Activated T-cell treated with anti-CD3 and anti-CD28 coated beads for 48 hours (primary cell): Measurements from ENCODE around the gene TRIO.

Experiments used
- DNase-seq: peaks from one replicate; pipeline ENCODE4 v3.0.0-alpha.2; 2020; ENCODE audit warnings: low read depth

Gene TRIO

DNA sequence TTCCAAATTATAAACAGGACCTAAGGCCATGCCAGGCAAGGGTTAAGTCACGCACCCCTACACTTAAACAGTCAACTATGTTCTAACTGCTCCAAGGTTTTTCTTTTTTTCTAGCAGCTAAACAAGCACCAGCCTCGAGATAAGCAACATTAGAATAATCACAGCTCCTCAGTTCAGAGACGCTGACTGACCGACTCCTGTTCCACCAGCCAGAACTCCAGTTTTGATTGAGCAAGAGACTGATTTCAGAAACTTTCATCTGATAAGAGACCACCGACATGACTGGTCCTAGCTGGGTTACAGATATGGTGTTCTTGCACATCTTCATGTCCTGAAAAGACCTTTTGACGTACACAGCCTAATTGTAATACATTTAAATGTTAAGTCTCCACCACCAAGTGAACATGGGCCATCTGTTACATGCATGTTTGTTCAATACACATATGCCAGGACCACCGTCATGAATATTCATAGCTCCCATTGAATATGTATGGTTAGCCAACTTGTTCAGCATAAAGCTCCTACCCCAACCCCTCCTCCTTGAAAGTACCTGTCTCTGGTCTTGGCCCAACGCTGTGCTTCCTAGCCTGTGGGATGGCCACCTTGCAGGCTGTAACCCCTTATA lies 414.8 kb downstream of the TRIO start:
- no peak for DNase-seq
